HG03196 (cell line): ENCODE measurements around the gene NPHP4.
"Not testable (repeated sequence)": the region's sequence is repeated elsewhere in the genome, so short reads cannot be mapped to it uniquely, and the experiment has no call there.

Source experiments
- ATAC-seq: cut with Tn5 transposase; IDR thresholded peaks from one replicate; pipeline ENCODE4 v1.9.1; 2021; ENCODE audit not compliant: unreplicated experiment

The NPHP4 gene

DNA sequence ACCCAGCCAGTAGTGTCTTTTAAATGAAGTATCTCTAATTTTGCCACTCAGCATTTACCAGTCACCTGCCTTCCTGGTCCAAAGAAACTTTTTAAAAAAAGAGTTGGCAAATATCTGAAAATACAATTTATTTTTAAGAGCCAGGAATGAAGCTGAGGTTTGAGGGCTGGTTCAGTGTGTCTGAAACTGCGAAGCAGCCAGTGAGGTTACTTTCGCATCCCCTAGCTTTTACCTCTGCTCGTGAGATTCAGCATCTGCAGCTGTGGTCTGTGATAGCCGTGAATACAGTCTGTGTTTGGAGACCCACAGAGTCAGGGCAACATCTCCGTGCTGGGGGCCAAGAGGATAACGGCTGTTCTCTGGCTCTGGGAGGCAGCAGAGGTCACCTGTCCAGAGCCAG, 32.2 kb upstream of the NPHP4 start:
- ATAC-seq = no peak

- ATAC-seq = no peak
These were observed 31.1 kb upstream of the NPHP4 start for GRCh38 chr1:6023346-6023745.

DNA sequence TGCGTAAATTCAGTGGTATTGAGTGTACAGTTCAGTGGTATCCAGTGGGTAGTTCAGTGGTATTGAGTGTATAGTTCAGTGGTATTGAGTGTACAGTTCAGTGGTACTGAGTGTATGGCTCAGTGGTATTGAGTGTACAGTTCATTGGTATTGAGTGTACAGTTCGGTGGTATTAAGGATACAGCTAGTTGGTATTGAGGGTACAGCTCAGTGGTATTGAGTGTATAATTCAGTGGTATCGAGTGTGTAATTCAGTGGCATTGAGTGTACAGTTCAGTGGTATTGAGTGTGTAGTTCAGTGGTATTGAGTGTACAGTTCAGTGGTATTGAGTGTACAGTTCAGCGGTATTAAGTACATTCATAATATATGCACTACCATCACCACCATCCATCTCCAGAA, 30.0 kb upstream of the NPHP4 start:
- no peak for ATAC-seq

GRCh38 chr1:6019166-6019845, 27.1 kb upstream of the NPHP4 start:
- no peak for ATAC-seq

- ATAC-seq = not testable (repeated sequence)
These were observed 25.4 kb upstream of the NPHP4 start for GRCh38 chr1:6017654-6018053.

GRCh38 chr1:6016191-6016865, 24.1 kb upstream of the NPHP4 start:
- ATAC-seq = no peak

GRCh38 chr1:6014130-6014999, 22.1 kb upstream of the NPHP4 start:
- no peak for ATAC-seq

- no peak for ATAC-seq
These were observed 21.3 kb upstream of the NPHP4 start for GRCh38 chr1:6013491-6013890.

DNA sequence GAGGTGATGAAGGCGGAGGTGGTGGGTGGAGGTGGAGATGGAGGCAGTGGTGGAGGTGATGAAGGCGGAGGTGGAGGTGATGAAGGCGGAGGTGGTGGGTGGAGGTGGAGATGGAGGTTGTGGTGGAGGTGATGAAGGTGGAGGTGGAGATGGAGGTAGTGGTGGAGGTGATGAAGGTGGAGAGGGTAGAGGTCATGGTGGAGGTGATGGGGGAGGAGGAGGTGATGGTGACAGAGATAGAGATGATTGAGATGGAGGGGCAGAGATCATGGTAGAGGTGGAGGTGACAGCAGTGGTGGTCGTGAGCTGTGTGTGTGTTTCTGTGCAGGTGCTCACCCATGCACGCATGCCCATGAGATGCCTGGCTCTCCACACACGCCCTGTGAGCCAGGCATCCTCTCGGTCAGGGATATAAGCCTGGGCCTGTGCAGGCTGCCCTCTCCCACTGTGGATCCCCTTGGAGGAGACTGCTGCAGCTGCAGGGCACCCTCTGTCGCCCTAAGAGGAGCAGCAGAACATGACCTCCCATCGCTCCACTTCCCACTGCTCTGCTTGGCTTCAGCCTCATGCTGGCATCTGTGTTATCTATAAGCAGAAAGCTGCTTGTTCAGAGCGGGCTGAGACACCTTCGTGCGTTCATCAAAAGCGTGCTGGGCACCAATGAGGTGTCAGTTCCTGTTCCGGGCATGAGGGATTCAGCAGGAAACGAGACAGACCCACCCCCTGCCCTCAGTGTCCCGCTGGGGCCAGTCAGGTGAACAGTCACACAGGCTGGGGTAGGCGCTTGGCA, 20.5 kb upstream of the NPHP4 start:
- ATAC-seq = no peak

- no peak for ATAC-seq
These were observed 19.7 kb upstream of the NPHP4 start for GRCh38 chr1:6011946-6012258.

DNA sequence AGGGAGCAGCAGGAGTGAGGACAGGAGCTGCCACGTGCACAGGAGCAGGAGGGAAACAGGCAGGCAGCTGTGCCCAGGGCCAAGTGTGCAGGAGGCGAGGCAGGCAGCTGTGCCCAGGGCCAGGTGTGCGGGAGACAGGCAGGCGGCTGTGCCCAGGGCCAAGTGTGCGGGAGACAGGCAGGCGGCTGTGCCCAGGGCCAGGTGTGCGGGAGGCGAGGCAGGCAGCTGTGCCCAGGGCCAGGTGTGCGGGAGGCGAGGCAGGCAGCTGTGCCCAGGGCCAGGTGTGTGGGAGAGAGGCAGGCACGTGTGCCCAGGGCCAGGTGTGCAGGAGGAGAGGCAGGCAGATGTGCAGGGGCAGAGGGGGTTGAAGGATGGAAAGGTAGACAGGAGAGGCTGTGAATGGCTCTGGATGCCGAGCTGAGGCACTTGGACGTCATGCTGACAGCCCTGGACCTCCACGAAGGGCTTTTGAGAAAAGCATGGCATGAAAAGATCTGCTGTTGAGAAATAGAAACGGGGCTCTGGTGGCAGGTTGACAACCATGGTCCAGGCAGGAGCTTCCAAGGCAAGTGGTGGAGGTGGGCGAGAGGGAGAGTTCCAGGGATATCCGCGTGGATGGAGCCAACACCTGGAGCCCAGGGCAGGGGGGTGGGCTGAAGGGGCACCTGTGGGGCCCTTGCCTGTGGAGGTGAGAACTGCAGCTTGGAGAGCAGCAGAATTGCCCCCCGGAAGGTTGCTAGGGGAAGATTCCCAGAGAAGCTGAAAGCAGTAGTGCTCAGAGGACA, 19.1 kb upstream of the NPHP4 start:
- no peak for ATAC-seq

- ATAC-seq = no peak
These were observed 18.3 kb upstream of the NPHP4 start for GRCh38 chr1:6010554-6010953.

DNA sequence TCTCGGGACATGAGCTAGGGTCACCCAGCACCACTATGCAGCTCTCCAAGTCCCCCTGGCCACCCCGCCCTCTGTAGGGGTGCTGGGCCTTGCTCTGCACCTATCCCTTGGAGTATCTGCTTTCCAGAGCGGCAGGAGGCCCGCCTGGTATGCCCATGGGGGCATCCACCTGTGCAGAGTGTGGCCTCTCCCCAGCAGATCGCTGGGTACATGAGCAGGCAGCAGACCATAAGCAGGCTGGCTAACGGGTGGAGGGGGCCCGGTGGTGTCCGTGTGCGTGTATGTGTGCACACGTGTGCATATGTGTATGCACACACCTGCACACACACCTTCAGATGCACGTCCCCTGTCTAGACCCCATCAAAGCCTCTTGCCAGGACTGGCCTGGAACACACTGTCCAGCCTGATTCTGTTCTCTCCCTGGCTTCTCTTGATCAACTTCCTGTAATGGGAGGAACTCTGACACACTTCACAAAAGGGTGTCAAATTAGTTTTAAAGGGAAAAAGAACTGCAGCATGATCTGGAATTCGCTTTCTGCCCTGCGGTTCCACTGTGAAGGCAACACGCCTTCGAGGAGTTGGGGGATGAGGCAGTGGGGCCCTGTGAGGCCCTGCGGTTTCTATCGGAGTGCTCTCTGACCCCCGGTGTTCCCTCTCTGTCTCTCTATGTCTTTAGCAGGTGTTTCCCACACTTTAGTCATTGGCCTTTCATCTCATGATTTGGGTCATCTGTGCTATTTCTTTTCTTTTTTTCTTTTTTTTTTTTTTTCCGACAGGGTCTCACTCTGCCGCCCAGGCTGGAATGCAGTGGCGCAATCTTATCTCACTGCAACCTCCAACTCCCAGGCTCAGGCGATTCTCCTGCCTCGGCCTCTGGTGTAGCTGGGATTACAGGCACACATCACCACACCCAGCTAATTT, 17.2 kb upstream of the NPHP4 start:
- no peak for ATAC-seq

GRCh38 chr1:6008696-6009095, 16.5 kb upstream of the NPHP4 start:
- ATAC-seq = no peak

- ATAC-seq = no peak
These were observed 15.8 kb upstream of the NPHP4 start for GRCh38 chr1:6008084-6008415.

DNA sequence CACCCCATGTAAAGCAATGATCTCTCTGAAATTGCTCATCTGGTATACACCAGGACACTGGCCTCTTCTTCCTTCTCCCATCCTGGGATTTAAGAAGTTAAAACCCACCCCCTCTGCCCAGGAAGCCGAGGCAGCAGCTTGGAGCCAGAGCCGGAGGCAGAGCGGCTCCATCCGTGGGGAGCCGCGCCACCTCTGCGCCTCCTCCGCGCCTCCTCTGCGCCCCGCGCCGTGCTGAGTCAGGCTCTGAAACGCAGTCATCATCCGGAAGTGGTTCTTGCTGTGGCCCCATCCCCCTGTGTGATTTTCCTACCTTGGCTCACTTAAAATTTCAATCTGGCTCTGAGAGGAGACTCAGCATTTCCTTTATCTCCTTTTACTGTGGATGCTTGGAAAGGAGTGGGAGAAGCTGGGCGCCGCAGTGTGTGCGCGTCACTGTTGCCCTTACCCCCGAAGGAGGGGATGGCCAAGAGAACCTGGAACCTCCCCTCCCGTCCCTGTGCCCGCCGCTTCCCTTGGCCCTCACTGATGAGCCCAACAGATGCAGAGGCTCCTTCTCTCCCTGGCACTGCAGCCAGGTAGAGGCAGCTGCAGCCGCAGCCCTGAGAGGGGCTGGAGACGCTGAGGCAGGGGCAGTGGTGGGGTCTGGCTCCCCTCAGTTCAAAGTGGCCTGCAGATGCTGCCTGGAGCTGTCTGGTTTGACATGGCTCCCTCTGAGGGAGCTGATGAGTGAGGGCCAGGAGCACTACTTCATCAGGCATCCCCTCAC, 15.3 kb upstream of the NPHP4 start:
- no peak for ATAC-seq

- ATAC-seq = no peak
These were observed 14.7 kb upstream of the NPHP4 start for GRCh38 chr1:6006882-6007281.

- ATAC-seq = no peak
These were observed 13.2 kb upstream of the NPHP4 start for GRCh38 chr1:6005276-6005917.
